HG03039 (cell line): Measurements from ENCODE around the gene DMTF1.
A peak's percentile ranks its signal among the peaks of the same experiment; 100 is the strongest.
"Not testable (repeated sequence)": the region's sequence is repeated elsewhere in the genome, so short reads cannot be mapped to it uniquely, and the experiment has no call there.

Source experiments
- ATAC-seq: cut with Tn5 transposase; IDR thresholded peaks from one replicate; pipeline ENCODE4 v1.9.1; 2021; ENCODE audit warnings: mild to moderate bottlenecking, moderate library complexity; ENCODE audit not compliant: unreplicated experiment

The DMTF1 gene

DNA sequence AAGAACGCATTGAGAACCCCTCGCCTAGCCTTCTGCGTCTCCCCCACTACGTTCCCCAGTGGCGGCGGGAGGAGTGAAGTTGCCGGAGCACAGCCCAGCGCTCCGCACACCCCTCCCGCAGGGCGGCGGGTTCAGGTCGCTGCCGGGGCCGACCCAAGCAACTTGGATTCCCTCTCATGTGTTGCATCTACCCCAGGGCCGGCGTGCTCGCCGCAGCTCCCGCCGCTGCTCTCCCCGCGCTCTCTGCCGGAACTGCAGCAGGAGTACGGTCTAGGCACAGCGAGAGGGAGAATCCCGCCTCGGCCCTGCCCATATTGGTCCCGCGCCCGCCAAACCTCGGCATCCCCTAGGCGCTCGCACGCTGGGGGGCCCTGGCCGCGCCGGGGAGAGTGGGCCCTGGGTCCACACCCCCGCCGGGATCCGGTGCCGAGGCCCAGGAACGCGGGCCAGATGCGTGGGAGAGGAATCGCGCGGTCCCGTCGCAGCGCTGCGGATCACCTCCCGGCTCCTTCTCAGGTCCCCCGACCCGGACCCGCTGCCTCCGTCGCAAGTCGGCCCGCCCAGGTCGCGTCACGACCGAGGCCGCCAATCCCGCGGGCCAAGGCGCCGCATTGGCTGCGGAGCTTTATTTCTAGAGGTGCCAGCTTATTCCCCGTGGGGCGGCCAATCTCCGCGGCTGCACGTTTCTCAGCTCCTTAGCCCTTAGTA is 67.9 kb downstream of the DMTF1 start:
- ATAC-seq, result peak; percentile 32

DNA sequence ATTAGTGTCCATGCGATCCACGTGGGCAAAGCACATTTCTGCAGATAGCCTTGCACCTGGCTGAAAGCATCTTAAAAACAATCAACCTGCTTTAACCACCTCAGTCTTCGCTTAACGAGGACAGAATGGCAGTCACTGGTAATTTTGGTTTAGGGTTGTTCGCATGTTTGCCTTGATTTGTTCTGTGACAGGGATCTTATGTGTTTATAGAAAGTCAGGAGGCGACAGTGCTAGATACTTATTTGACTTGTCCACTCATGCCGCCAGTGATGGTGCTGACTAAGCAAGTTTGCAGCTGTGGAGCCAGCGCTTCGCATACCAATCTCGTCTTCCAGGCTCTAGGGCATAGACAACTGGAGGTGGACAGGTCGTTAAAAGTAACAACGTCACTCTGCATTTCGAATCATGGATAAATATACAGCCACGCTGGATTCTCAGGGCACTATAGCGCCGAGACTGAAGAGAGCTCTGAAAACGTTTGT is 68.5 kb downstream of the DMTF1 start:
- ATAC-seq, result no peak

DNA sequence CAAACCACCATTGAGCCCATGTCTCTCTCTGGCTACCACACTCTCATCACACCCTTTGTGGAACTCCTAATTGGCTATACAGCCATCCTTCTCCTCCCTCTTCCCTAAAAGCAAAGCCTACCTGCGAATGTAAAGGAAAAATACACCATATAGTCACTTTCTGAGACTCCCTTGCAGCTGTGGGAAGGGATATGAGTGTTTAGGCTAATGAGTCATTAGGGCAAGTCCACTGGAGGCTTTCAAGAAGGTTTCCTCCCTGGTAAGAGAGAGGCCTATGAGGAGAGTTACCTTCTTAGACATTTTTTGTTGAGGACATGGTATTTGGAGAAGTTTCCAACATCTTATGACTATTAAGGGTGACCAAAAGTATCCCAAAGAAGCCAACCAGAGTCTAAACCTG is 71.4 kb downstream of the DMTF1 start:
- no peak for ATAC-seq

DNA sequence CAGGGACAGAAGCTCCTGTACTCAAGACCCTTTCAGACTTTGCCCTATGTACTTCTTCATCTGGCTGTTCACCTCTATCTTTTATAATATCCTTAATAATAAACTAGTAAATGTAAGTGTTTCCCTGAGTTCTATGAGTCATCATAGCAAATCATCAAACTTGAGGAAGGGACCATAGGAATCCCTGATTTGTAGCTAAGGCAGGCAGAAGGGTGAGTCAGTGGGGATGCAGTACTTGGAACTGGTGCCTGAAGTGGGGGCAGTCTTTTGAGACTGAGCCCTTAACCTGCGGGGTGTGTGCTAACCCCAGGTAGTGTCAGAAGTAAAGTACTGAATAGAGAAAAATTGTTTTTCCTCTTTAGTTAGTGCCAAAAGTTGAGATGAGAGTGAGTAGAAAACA is 73.4 kb downstream of the DMTF1 start:
- ATAC-seq, result no peak

DNA sequence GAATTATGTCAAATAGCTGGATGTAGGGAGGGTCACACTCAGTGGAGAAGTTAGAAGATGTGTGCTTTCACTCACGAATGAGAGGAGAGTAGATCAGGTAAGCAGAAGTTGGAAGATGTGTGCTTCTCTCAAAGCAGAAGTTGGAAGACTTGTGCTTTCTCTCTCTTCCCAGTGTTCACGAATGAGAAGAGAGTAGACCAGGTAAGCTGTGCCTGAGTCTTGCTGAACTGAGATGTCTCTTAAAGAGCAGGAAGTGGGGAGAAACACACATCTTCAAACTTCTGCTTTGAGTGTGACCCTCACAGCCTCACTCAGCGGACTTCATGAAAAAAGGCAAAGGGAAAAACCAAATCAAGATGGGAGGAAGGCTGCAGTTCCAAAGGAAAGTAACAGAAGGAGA is 74.2 kb downstream of the DMTF1 start:
- peak; percentile 60 for ATAC-seq

DNA sequence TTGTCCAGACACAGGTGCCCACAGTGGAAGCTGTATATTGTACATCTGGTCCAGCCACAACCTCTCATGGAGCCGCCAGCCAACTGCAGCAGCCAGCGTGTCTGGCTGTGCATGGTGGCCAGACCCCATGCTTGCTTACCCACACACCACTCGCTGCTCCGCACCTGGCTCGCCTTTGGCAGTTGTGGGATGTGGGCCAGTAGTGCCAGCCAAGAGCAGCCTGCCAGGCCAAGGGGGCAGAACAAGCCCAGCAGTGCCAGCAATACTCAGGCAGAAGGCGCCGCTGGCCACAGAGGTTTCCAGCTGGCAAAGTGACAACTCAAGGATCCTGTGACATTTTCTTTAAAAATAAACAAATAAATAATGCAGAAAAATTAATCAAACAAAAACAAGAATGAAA is 79.0 kb downstream of the DMTF1 start:
- no peak for ATAC-seq

DNA sequence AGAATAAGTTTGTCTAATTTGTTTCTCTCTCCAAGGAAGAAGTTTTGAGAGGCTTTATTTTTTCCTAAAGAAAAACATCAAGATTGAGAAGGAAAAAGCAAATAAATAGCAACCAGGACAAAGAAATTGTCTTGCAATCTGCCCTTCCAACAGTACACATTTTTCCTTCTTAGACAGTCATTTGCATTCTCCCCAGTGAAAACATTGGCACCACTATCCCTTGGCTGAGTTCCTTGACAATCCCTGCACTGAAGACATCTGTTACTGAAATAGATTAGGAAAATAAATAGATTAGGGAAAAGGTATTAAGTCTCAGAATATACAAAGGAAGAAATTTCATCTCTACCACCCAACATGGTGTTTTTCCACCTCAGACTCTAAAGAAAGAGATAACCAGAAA is 79.5 kb downstream of the DMTF1 start:
- ATAC-seq, result no peak

DNA sequence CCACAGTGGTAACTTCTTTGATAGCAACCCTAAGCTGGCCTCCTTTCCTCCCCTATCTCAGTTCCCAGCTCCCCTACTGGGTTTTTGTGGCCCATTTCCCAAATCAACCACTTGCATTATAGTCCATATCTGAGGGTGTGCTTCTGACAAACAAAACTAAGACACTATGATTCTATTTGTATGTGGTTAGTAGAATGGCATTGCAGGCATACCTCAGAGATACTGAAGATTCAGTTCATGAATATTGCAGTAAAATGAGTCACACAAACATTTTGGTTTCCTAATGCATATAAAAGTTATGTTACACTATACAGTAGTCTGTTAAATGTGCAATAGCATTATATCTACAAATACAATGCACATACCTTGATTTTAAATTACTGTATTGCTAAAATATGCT is 82.7 kb downstream of the DMTF1 start:
- ATAC-seq, result no peak

DNA sequence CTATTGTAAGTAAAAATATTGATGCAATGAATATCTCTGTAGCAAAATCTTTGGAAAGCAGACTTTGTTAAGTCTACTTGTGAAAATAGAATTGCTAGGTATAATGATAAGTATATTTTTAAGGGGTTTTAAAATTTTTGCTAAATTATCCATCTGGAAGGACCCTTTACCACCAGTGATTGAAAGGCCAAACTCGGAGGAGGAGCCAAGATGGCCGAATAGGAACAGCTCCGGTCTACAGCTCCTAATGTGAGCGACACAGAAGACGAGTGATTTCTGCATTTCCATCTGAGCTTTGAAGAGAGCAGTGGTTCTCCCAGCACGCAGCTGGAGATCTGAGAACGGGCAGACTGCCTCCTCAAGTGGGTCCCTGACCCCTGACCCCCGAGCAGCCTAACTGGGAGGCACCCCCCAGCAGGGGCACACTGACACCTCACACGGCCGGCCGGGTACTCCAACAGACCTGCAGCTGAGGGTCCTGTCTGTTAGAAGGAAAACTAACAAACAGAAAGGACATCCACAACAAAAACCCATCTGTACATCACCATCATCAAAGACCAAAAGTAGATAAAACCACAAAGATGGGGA is 86.3 kb downstream of the DMTF1 start:
- not testable (repeated sequence) for ATAC-seq

DNA sequence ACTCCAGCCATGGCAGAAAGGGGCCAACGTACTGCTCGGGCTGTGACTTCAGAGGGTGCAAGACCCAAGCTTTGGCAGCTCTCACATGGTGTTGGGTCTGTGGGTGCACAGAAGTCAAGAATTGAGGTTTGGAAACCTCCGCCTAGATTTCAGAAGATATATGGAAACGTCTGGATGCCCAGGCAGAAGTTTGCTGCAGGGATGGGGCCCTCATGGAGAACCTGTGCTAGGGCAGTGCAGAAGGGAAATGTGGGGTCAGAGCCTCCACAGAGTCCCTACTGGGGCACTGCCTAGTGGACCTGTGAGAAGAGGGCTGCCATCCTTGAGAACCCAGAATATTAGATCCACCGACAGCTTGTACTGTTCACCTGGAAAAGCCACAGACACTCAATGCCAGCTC is 93.4 kb downstream of the DMTF1 start:
- not testable (repeated sequence) for ATAC-seq
